ENCODE data around the gene FBXL14.
A peak's percentile ranks its signal among the peaks of the same experiment; 100 is the strongest.

DNA sequence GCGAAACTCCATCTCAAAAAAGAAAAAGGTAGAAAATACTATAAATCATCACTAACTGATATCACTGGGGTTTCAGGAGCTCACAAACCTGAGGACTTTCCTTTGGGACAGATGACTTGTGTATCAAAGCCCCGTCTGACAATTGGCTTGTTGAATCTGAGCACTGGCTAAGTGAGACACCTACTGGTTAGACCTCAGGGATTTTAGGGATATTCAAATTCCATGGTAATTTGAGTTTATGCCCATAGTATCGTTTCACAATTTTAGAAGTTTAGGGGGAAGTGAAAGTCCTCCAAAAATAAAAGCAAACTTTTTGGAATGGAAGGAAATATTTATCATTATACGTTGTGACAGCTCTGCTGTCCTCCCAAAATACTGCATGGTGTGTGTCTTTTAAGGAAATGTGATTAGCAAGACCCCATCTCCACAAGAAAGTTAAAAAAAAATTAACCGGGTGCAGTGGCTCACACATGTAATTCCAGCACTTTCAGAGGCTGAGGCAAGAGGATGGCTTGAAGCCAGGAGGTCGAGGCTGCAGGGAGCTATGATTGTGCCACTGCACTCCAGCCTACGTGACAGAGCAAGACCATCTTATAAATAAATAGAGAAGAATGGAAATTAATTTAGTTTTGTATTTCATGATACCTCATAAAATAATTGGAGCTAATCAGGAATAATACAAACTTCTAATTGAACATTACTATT is 49.2 kb downstream of the FBXL14 start:
- TF ChIP-seq SNAPC2 (CRISPR knock-in tag; IDR thresholded peaks at IDR 0.05) (no peak), JDP2 (CRISPR knock-in tag; IDR thresholded peaks at IDR 0.05; ENCODE audit: borderline replicate concordance) (no peak), SRSF1 (optimal IDR thresholded peaks at IDR 0.05; ENCODE audit: low read depth, low read length) (no peak), MAZ (IDR thresholded peaks at IDR 0.05; ENCODE audit: borderline replicate concordance, low read depth, low read length) (no peak), MAZ (CRISPR knock-in tag; IDR thresholded peaks at IDR 0.05; ENCODE audit: low read depth) (no peak), RNF2 (conservative IDR thresholded peaks at IDR 0.05; ENCODE audit: low read depth) (no peak), ZNF572 (CRISPR knock-in tag; IDR thresholded peaks at IDR 0.05) (no peak), YY1 (IDR thresholded peaks at IDR 0.05; ENCODE audit: insufficient read depth, insufficient replicate concordance, low read depth, low read length) (no peak)
- TF ChIP-seq, protein P1, sequence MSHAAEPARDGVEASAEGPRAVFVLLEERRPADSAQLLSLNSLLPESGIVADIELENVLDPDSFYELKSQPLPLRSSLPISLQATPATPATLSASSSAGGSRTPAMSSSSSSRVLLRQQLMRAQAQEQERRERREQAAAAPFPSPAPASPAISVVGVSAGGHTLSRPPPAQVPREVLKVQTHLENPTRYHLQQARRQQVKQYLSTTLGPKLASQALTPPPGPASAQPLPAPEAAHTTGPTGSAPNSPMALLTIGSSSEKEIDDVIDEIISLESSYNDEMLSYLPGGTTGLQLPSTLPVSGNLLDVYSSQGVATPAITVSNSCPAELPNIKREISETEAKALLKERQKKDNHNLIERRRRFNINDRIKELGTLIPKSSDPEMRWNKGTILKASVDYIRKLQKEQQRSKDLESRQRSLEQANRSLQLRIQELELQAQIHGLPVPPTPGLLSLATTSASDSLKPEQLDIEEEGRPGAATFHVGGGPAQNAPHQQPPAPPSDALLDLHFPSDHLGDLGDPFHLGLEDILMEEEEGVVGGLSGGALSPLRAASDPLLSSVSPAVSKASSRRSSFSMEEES (CRISPR knock-in tag; IDR thresholded peaks at IDR 0.05) = no peak
- TF ChIP-seq, protein P2, sequence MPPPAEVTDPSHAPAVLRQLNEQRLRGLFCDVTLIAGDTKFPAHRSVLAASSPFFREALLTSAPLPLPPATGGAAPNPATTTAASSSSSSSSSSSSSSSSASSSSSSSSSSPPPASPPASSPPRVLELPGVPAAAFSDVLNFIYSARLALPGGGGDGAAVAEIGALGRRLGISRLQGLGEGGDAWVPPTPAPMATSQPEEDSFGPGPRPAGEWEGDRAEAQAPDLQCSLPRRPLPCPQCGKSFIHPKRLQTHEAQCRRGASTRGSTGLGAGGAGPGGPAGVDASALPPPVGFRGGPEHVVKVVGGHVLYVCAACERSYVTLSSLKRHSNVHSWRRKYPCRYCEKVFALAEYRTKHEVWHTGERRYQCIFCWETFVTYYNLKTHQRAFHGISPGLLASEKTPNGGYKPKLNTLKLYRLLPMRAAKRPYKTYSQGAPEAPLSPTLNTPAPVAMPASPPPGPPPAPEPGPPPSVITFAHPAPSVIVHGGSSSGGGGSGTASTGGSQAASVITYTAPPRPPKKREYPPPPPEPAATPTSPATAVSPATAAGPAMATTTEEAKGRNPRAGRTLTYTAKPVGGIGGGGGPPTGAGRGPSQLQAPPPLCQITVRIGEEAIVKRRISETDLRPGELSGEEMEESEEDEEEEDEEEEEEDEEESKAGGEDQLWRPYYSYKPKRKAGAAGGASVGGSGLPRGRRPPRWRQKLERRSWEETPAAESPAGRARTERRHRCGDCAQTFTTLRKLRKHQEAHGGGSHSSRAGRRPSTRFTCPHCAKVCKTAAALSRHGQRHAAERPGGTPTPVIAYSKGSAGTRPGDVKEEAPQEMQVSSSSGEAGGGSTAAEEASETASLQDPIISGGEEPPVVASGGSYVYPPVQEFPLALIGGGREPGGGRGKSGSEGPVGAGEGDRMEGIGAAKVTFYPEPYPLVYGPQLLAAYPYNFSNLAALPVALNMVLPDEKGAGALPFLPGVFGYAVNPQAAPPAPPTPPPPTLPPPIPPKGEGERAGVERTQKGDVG (CRISPR knock-in tag; IDR thresholded peaks at IDR 0.05; ENCODE audit: borderline replicate concordance) = no peak
- TF ChIP-seq, protein P3, sequence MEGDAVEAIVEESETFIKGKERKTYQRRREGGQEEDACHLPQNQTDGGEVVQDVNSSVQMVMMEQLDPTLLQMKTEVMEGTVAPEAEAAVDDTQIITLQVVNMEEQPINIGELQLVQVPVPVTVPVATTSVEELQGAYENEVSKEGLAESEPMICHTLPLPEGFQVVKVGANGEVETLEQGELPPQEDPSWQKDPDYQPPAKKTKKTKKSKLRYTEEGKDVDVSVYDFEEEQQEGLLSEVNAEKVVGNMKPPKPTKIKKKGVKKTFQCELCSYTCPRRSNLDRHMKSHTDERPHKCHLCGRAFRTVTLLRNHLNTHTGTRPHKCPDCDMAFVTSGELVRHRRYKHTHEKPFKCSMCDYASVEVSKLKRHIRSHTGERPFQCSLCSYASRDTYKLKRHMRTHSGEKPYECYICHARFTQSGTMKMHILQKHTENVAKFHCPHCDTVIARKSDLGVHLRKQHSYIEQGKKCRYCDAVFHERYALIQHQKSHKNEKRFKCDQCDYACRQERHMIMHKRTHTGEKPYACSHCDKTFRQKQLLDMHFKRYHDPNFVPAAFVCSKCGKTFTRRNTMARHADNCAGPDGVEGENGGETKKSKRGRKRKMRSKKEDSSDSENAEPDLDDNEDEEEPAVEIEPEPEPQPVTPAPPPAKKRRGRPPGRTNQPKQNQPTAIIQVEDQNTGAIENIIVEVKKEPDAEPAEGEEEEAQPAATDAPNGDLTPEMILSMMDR (CRISPR knock-in tag; IDR thresholded peaks at IDR 0.05) = peak; percentile 24; the same call in 1 of the 2 replicates

All from HepG2 (cell line).